Measurements from ENCODE around the gene BCL11B. TPM values are rescaled to one million over a fixed set of nuclear protein-coding genes. Genes with fewer than 3 reads are reported as not detected.
A peak's percentile ranks its signal among the peaks of the same experiment; 100 is the strongest.

BCL11B gene
- polyA plus RNA-seq, 3 donors, result 0.01 TPM; not detected in 2

- Mint-ChIP-seq H3K27me3 (ENCODE audit: low read depth in 3 of 3) (peaks cover 66 to 72% (median 72%) of the 10 kb centered on the region in 3 donors), H3K27ac (no peak overlapping the region), H3K9me3 (peaks cover 0 to 4% (median 0%) of the 10 kb centered on the region in 7 donors), H3K4me1 (no peaks in the 10 kb centered on the region), H3K36me3 (no peaks in the 10 kb centered on the region), H3K4me3 (peak overlapping the region in 1 of 2 donors; percentile 81)
- Histone ChIP-seq H3K4me3 (replicated peaks in 1 of 3; ENCODE audit: low read depth in 2 of 3, low read length in 3 of 3) (no peak overlapping the region), H3K4me2 (replicated peaks; ENCODE audit: extremely low read depth, low read length, poor library complexity, severe bottlenecking) (no peak overlapping the region), H2AFZ (ENCODE audit: insufficient read depth, low read depth, low read length, poor library complexity, severe bottlenecking) (no peak overlapping the region), H3K4me1 (ENCODE audit: control insufficient read depth in 1 of 2, insufficient read depth in 2 of 2, low read length in 2 of 2) (no peaks in the 10 kb centered on the region), H3K9me3 (replicated peaks in 1 of 2; ENCODE audit: control insufficient read depth in 1 of 2, insufficient read depth in 1 of 2, low read length in 2 of 2) (no peaks in the 10 kb centered on the region), H3K9ac (ENCODE audit: insufficient read depth, low read length, poor library complexity, severe bottlenecking) (no peak overlapping the region), H3K27ac (ENCODE audit: low read depth in 1 of 2, low read length in 2 of 2) (no peak overlapping the region), H3K27me3 (ENCODE audit: control insufficient read depth in 2 of 2, insufficient read depth in 2 of 2, low read length in 2 of 2) (peaks cover 28 to 67% of the 10 kb centered on the region in 2 donors), H3K79me2 (ENCODE audit: insufficient read depth, low read length) (no peaks in the 10 kb centered on the region), H4K20me1 (ENCODE audit: insufficient read depth, low read length) (no peaks in the 10 kb centered on the region), H3K36me3 (replicated peaks in 1 of 2; ENCODE audit: control insufficient read depth in 1 of 2, insufficient read depth in 2 of 2, low read length in 2 of 2) (no peaks in the 10 kb centered on the region)
- TF ChIP-seq CTCF (IDR thresholded peaks at IDR 0.05), result no peak
- intact Hi-C loops (cut with micrococcal nuclease), result no loop called here
- DNase-seq, result no peak
- WGBS (ENCODE audit: insufficient coverage), result 5% methylated on average over 39 of the region's 40 CpGs
Measured at GRCh38 chr14:99246536-99247097, 25.4 kb downstream of the BCL11B start.

- no peak overlapping the region for H3K4me3 ChIP-seq (replicated peaks in 1 of 3; ENCODE audit: low read depth in 2 of 3, low read length in 3 of 3)
- no peak overlapping the region for H2AFZ ChIP-seq (ENCODE audit: insufficient read depth, low read depth, low read length, poor library complexity, severe bottlenecking)
- no peaks in the 10 kb centered on the region for H3K4me1 Mint-ChIP-seq
- H3K27ac ChIP-seq (ENCODE audit: low read depth in 1 of 2, low read length in 2 of 2), result no peak overlapping the region
- H3K27ac Mint-ChIP-seq, result no peak overlapping the region
- DNase-seq, result no peak
- H3K27me3 ChIP-seq (ENCODE audit: control insufficient read depth in 2 of 2, insufficient read depth in 2 of 2, low read length in 2 of 2), result peaks cover 28 to 75% of the 10 kb centered on the region in 2 donors
- H3K36me3 Mint-ChIP-seq, result no peaks in the 10 kb centered on the region
- no peaks in the 10 kb centered on the region for H4K20me1 ChIP-seq (ENCODE audit: insufficient read depth, low read length)
- no peaks in the 10 kb centered on the region for H3K79me2 ChIP-seq (ENCODE audit: insufficient read depth, low read length)
- H3K36me3 ChIP-seq (replicated peaks in 1 of 2; ENCODE audit: control insufficient read depth in 1 of 2, insufficient read depth in 2 of 2, low read length in 2 of 2), result no peaks in the 10 kb centered on the region
- peak overlapping the region in 1 of 2 donors; percentile 46 for H3K4me3 Mint-ChIP-seq
- no peak overlapping the region for H3K4me2 ChIP-seq (replicated peaks; ENCODE audit: extremely low read depth, low read length, poor library complexity, severe bottlenecking)
- no peak overlapping the region for H3K9ac ChIP-seq (ENCODE audit: insufficient read depth, low read length, poor library complexity, severe bottlenecking)
- peaks cover 67 to 78% (median 77%) of the 10 kb centered on the region in 3 donors for H3K27me3 Mint-ChIP-seq (ENCODE audit: low read depth in 3 of 3)
- intact Hi-C loops (cut with micrococcal nuclease), result no loop called here
- 2% methylated on average over 43 of the region's 83 CpGs for WGBS (ENCODE audit: insufficient coverage)
- no peaks in the 10 kb centered on the region for H3K9me3 ChIP-seq (replicated peaks in 1 of 2; ENCODE audit: control insufficient read depth in 1 of 2, insufficient read depth in 1 of 2, low read length in 2 of 2)
- peaks cover 0 to 4% (median 1%) of the 10 kb centered on the region in 7 donors for H3K9me3 Mint-ChIP-seq
- TF ChIP-seq CTCF (IDR thresholded peaks at IDR 0.05), result no peak
- no peaks in the 10 kb centered on the region for H3K4me1 ChIP-seq (ENCODE audit: control insufficient read depth in 1 of 2, insufficient read depth in 2 of 2, low read length in 2 of 2)
Measured at GRCh38 chr14:99245564-99246511, 26.2 kb downstream of the BCL11B start.
